HEK293T (cell line): Measurements from ENCODE around the gene OR52M1.
"Not testable (repeated sequence)": the region's sequence is repeated elsewhere in the genome, so short reads cannot be mapped to it uniquely, and the experiment has no call there.

Source experiments
- CTCF ChIA-PET: fragments of 350-600 bp; formaldehyde crosslinking; extraction: SDS; loops from one replicate; lab custom pipeline; 2021; ENCODE audit warnings: antibody characterized with exemption, inconsistent platforms; lab: Yijun Ruan, JAX
- POLR2A ChIA-PET: fragments of 350-600 bp; formaldehyde crosslinking; extraction: SDS; loops from one replicate; lab custom pipeline; 2020; ENCODE audit warnings: antibody characterized with exemption, inconsistent platforms; lab: Yijun Ruan, JAX
- DNase-seq: peaks from one replicate; pipeline ENCODE4 v3.0.0; 2012; ENCODE audit warnings: mixed read lengths; ENCODE audit errors: extremely low spot score
- ARNT ChIP-seq: fragments of 450-650 bp; IDR thresholded peaks from 2 replicates; pipeline ENCODE4 v1.6.1; 2017; ENCODE audit warnings: mild to moderate bottlenecking
- BHLHE40 ChIP-seq: fragments of 450-650 bp; IDR thresholded peaks from 2 replicates; pipeline ENCODE4 v1.6.1; 2016; ENCODE audit warnings: mild to moderate bottlenecking, moderate library complexity, borderline replicate concordance
- CTBP1 ChIP-seq: fragments of 450-650 bp; IDR thresholded peaks from 2 replicates; pipeline ENCODE4 v1.6.1; 2016; ENCODE audit warnings: borderline replicate concordance
- ELF4 ChIP-seq: fragments of 450-650 bp; IDR thresholded peaks from 2 replicates; pipeline ENCODE4 v1.6.1; 2017; ENCODE audit warnings: antibody characterized with exemption
- FOXA1 ChIP-seq: fragments of 450-650 bp; IDR thresholded peaks from 2 replicates; pipeline ENCODE4 v1.6.1; 2016; ENCODE audit warnings: mild to moderate bottlenecking
- FOXK2 ChIP-seq: fragments of 450-650 bp; IDR thresholded peaks from 2 replicates; pipeline ENCODE4 v1.6.1; 2016; ENCODE audit warnings: mild to moderate bottlenecking
- FOXM1 ChIP-seq: fragments of 450-650 bp; IDR thresholded peaks from 2 replicates; pipeline ENCODE4 v1.6.1; 2017; ENCODE audit warnings: mild to moderate bottlenecking, borderline replicate concordance
- HDGF ChIP-seq: fragments of 450-650 bp; IDR thresholded peaks from 2 replicates; pipeline ENCODE4 v1.6.1; 2017; ENCODE audit warnings: antibody characterized with exemption, borderline replicate concordance
- L3MBTL2 ChIP-seq: fragments of 450-650 bp; conservative IDR thresholded peaks from 2 replicates; pipeline ENCODE4 v1.6.1; 2016; ENCODE audit warnings: mild to moderate bottlenecking
- LEF1 ChIP-seq: fragments of 450-650 bp; IDR thresholded peaks from 2 replicates; pipeline ENCODE4 v1.6.1; 2017; ENCODE audit warnings: mild to moderate bottlenecking, borderline replicate concordance
- NFRKB ChIP-seq: fragments of 450-650 bp; IDR thresholded peaks from 2 replicates; pipeline ENCODE4 v1.6.1; 2016; ENCODE audit warnings: mild to moderate bottlenecking, moderate library complexity
- PKNOX1 ChIP-seq: fragments of 450-650 bp; IDR thresholded peaks from 2 replicates; pipeline ENCODE4 v1.6.1; 2016
- SP1 ChIP-seq: fragments of 450-650 bp; IDR thresholded peaks from 2 replicates; pipeline ENCODE4 v1.6.1; 2017
- SUZ12 ChIP-seq: fragments of 450-650 bp; IDR thresholded peaks from 2 replicates; pipeline ENCODE4 v1.6.1; 2016; ENCODE audit warnings: mild to moderate bottlenecking
- TARDBP ChIP-seq: fragments of 450-650 bp; IDR thresholded peaks from 2 replicates; pipeline ENCODE4 v1.6.1; 2016
- ZNF384 ChIP-seq: fragments of 450-650 bp; IDR thresholded peaks from 2 replicates; pipeline ENCODE4 v1.6.1; 2016

Gene OR52M1

GRCh38 chr11:4511282-4512245 lies 33.4 kb upstream of the OR52M1 start:
- CTCF ChIA-PET: no interaction called here
- DNase-seq: no peak

DNA sequence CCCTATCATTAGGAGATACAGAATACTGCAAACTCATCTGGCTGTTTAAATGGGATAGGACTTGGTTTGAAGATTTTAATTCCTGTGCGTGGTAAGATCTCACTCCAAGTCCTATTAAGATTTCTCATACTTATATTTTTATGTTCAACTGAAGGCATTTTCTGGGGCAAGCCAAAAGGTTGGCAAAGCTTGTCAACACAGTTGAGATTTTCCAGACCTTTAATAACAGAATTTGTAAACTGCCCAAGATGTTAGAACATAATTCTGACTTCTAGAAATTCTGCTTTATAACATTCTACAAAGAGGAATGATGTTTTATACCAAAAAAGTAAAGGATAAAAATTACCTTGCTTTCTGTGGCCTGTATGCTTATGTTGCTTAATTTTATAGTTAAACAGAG lies 30.8 kb upstream of the OR52M1 start:
- DNase-seq: no peak
- ChIA-PET CTCF (no interaction called here), POLR2A (no interaction called here)
- TF ChIP-seq TARDBP (no peak), BHLHE40 (no peak)

More at GRCh38 chr11:4511282-4512245, 33.4 kb upstream of the OR52M1 start:
- no peak for TF ChIP-seq ARNT
- no peak for TF ChIP-seq L3MBTL2
- TF ChIP-seq BHLHE40: no peak
- no peak for TF ChIP-seq ELF4
- no peak for TF ChIP-seq PKNOX1
- TF ChIP-seq SP1: no peak
- POLR2A ChIA-PET: no interaction called here

- DNase-seq: no peak
- TF ChIP-seq ARNT (no peak), SP1 (no peak), NFRKB (no peak), HDGF (no peak), L3MBTL2 (no peak), FOXM1 (no peak), FOXK2 (no peak), TARDBP (no peak), SUZ12 (no peak), ELF4 (no peak), ZNF384 (no peak), PKNOX1 (no peak), LEF1 (no peak), BHLHE40 (no peak), CTBP1 (no peak), FOXA1 (no peak)
- ChIA-PET CTCF (no interaction called here), POLR2A (no interaction called here)
These were observed 22.7 kb upstream of the OR52M1 start for GRCh38 chr11:4522339-4522738.

GRCh38 chr11:4522752-4523151 lies 22.2 kb upstream of the OR52M1 start:
- ChIA-PET CTCF (no interaction called here), POLR2A (no interaction called here)
- no peak for DNase-seq
- TF ChIP-seq PKNOX1 (no peak), FOXM1 (no peak), LEF1 (no peak), NFRKB (no peak), CTBP1 (no peak), FOXA1 (no peak)

GRCh38 chr11:4523666-4524065 lies 21.3 kb upstream of the OR52M1 start:
- ChIA-PET CTCF (no interaction called here), POLR2A (no interaction called here)
- no peak for DNase-seq
- no peak for TF ChIP-seq L3MBTL2

DNA sequence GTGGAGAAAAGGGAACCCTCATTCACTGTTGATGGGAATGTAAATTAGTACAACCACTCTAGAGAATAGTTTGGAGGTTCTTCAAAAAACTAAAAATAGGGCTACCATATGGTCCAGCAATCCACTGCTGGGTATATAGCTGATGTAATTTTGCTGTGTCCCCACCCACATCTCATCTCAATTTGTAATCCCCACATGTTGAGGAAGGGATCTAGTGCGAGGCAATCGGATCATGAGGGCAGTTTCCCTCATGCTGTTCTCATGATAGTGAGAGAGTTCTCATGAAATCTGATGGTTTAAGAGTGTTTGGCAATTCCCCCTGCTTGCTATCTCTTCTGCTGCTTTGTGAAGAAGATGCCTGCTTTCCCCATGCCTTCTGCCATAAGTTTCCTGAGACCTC lies 17.1 kb upstream of the OR52M1 start:
- ChIA-PET CTCF (no interaction called here), POLR2A (no interaction called here)
- DNase-seq: no peak
- TF ChIP-seq SP1 (no peak), FOXA1 (no peak), HDGF (no peak), ZNF384 (no peak), FOXK2 (no peak), ARNT (no peak), NFRKB (no peak)

- POLR2A ChIA-PET, DNase-seq: not testable (repeated sequence)
- CTCF ChIA-PET: interaction anchor here (1.0 kb wide), 1 partner anchor 344 kb away, joined by 3 read pairs; no protein-coding TSS in a partner anchor
These were observed 13.3 kb upstream of the OR52M1 start for GRCh38 chr11:4531686-4532085.
